Esophagus muscularis mucosa (tissue), 4 donors: ENCODE measurements around the gene OSBPL9. TPM values are rescaled to one million over a fixed set of nuclear protein-coding genes. Genes with fewer than 3 reads are reported as not detected.

Experiments used
- DNase-seq: peaks from one replicate; pipeline ENCODE4 v3.0.0-alpha.2; 2017; ENCODE audit errors: extremely low spot score
- H3K27ac ChIP-seq, 4 donors: fragments of 200-600 bp; sonication (generic); replicated peaks in 1 of 4; 1 replicate in 3 of 4; 2 replicates in 1 of 4; pipeline ENCODE4 v1.5.1; 2016 to 2019; ENCODE audit warnings: mild to moderate bottlenecking in 1 of 4
- H3K27me3 ChIP-seq, 4 donors: fragments of 200-600 bp; sonication (generic); one replicate each; pipeline versions ENCODE4 v1.5.1 to v1.6.0; 2016 to 2019
- H3K36me3 ChIP-seq, 4 donors: fragments of 200-600 bp; sonication (generic); one replicate each; pipeline ENCODE4 v1.5.1; 2016 to 2019
- H3K4me1 ChIP-seq, 4 donors: fragments of 200-600 bp; sonication (generic); one replicate each; pipeline ENCODE4 v1.5.1; 2016 to 2019
- H3K4me3 ChIP-seq, 4 donors: fragments of 200-600 bp; sonication (generic); 1 replicate in 2 of 4; 2 replicates in 2 of 4; pipeline ENCODE4 v1.5.1; 2016 to 2019; ENCODE audit warnings: mild to moderate bottlenecking in 4 of 4, moderate library complexity in 1 of 4
- H3K9me3 ChIP-seq, 4 donors: fragments of 200-600 bp; sonication (generic); 1 replicate in 3 of 4; 2 replicates in 1 of 4; pipeline ENCODE4 v1.5.1; 2016 to 2019
- CTCF ChIP-seq, 3 experiments: fragments of 200-600 bp in 2 of 3; fragments of 450-650 bp in 1 of 3; sonication (generic) in 2 of 3; IDR thresholded peaks; one replicate each; pipeline ENCODE4 v1.5.1; 2017 to 2019; ENCODE audit warnings: antibody characterized with exemption in 3 of 3, mild to moderate bottlenecking in 2 of 3, moderate library complexity in 1 of 3
- EP300 ChIP-seq: sonication (generic); formaldehyde crosslinking; IDR thresholded peaks from one replicate; pipeline ENCODE4 v1.6.1; 2017; ENCODE audit warnings: antibody characterized with exemption
- POLR2A ChIP-seq: fragments of 450-650 bp; IDR thresholded peaks from one replicate; pipeline ENCODE4 v1.6.1; 2017; ENCODE audit warnings: antibody characterized with exemption, moderate library complexity, mild to moderate bottlenecking, low read depth
- POLR2AphosphoS5 ChIP-seq, 2 donors: sonication (generic); formaldehyde crosslinking; IDR thresholded peaks; one replicate each; pipeline ENCODE4 v1.6.1; 2017; ENCODE audit warnings: antibody characterized with exemption in 2 of 2
- WGBS: methylation state at CpG from one replicate; pipeline ENCODE4 v1.1.5; 2018; 5-methylcytosine and 5-hydroxymethylcytosine counted together
- intact Hi-C: fragments of 100-400 bp; cut with DNase I; formaldehyde crosslinking; loops from one replicate; pipeline ENCODE4 v1.15.1; 2023
- total RNA-seq, 4 donors: library from RNA; depleted of rRNA; stranded (reverse); fragments of >200 nt; gene quantifications; one replicate each; pipeline versions ENCODE4 v1.1.0 to v1.2.1, GENCODE V29; 2016

The OSBPL9 gene
- total RNA-seq, 4 donors from 2014 or later = 66.8 to 84.5 (median 75.9) TPM

DNA sequence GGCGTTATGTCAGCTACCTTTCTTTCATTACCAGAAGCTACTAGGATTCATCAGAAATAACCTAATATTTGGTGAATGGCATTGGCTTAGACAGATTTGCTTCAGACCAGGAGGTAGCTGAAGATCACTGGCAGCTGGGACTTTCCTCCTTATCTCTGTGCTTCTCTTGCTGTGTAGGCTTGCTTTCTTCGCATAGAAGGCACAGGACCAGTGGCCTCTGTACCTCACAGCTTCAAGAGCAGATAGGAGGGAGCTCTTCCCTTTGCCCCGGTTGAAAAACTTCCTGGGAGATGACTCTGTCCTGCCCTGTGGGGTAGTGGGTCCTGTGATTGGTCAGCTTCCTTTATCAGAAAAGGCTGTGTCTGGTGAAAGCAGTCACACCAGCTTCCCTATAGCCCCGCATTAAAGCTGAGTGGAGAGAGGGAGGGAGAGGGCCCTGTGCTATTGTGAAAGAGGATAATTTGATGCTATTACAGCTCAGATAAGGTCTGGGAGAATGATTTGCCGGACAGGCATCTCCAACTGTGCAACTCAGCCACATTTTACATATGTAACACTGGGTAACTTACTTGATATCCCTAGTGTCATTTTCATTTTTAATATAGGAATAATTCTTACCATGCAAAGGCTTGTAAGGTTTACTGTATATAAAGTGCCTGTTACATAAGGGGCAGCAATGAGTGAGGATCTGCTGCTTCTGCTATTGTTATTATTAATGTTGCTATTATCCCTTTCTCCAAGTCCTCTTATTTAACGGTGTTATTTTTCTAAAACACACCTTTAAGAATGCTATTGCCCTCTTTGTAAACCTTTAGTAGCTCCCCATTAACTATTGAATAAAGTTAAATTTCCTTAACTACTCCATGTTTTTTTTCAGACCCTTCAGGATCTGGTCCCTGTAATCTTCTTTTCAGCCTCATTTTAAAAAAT lies 31.6 kb downstream of the OSBPL9 start:
- 74% methylated on average over 6 of the region's 6 CpGs for WGBS
- Histone ChIP-seq H3K9me3 (no peaks in the 10 kb centered on the region), H3K27me3 (no peaks in the 10 kb centered on the region), H3K36me3 (peaks cover 0 to under 1% (median 0%) of the 10 kb centered on the region in 4 donors), H3K4me1 (peaks cover 35 to 71% (median 62%) of the 10 kb centered on the region in 4 donors), H3K27ac (peak overlapping the region; percentile 18 to 44 (median 23)), H3K4me3 (no peak overlapping the region)
- TF ChIP-seq POLR2A (no peak), POLR2AphosphoS5 (IDR thresholded peaks at IDR 0.05) (no peak), EP300 (no peak), CTCF (IDR thresholded peaks at IDR 0.05) (no peak)
- peak; percentile 64 for DNase-seq
- intact Hi-C loops = no loop called here

GRCh38 chr1:51649593-51650091 lies 32.8 kb downstream of the OSBPL9 start:
- peak; percentile 53 for DNase-seq
- Histone ChIP-seq H3K4me1 (peaks cover 44 to 71% (median 67%) of the 10 kb centered on the region in 4 donors), H3K27ac (no peak overlapping the region), H3K27me3 (no peaks in the 10 kb centered on the region), H3K4me3 (no peak overlapping the region), H3K9me3 (no peaks in the 10 kb centered on the region), H3K36me3 (peaks cover 0 to 5% (median 2%) of the 10 kb centered on the region in 4 donors)
- WGBS = 84% methylated on average over 4 of the region's 4 CpGs
- TF ChIP-seq POLR2A = no peak
- TF ChIP-seq CTCF (IDR thresholded peaks at IDR 0.05) = no peak
- no peak for TF ChIP-seq POLR2AphosphoS5 (IDR thresholded peaks at IDR 0.05)
- no peak for TF ChIP-seq EP300
- intact Hi-C loops = no loop called here

DNA sequence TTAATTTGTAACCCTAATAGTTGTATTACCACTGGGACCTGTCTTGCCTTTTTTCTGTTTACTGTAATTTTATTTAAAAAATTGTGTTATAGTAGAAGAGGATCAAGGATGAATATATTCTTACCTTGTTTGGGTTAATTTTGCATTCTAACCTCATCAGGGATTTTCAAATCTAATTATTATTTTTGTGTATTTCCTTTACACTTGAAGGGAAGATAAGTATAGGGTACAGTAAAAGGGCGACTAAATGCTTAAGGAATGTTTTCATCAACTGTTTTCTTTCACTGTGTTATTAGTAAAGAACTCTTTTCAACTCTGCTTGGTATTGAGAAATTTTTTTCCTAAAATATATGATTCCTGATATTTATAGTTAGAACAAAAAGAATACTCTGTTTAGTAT lies 33.3 kb downstream of the OSBPL9 start:
- H3K4me1 ChIP-seq = peaks cover 45 to 71% (median 64%) of the 10 kb centered on the region in 4 donors
- no peak overlapping the region for H3K27ac ChIP-seq
- no peak for DNase-seq
- WGBS = 98% methylated on average over 1 of the region's 1 CpG
- H3K27me3 ChIP-seq = no peaks in the 10 kb centered on the region
- H3K36me3 ChIP-seq = peaks cover 0 to 7% (median 4%) of the 10 kb centered on the region in 4 donors
- H3K4me3 ChIP-seq = no peak overlapping the region
- no peaks in the 10 kb centered on the region for H3K9me3 ChIP-seq
- intact Hi-C loops = no loop called here
- TF ChIP-seq EP300 = no peak
- TF ChIP-seq CTCF (IDR thresholded peaks at IDR 0.05) = no peak
- no peak for TF ChIP-seq POLR2AphosphoS5 (IDR thresholded peaks at IDR 0.05)
- TF ChIP-seq POLR2A = no peak

DNA sequence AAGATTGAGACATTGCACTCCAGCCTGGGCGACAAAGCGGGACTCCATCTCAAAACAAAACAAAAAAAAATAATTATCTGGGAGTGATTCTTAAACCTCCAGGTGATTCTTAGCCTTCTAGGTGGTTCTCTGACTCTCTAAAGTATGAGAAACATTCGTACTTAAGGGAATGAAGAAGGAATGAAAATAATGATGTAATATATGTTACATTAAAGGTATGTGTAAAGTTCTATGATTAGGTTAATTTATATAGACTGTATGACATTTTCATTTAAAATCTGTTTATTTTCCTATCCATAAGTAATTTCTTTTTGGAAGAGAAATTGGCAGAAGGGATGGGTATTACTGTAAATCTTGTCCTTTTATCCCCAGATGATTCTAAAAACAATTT lies 34.7 kb downstream of the OSBPL9 start:
- H3K4me1 ChIP-seq = peaks cover 48 to 71% (median 62%) of the 10 kb centered on the region in 4 donors
- no peaks in the 10 kb centered on the region for H3K9me3 ChIP-seq

DNA sequence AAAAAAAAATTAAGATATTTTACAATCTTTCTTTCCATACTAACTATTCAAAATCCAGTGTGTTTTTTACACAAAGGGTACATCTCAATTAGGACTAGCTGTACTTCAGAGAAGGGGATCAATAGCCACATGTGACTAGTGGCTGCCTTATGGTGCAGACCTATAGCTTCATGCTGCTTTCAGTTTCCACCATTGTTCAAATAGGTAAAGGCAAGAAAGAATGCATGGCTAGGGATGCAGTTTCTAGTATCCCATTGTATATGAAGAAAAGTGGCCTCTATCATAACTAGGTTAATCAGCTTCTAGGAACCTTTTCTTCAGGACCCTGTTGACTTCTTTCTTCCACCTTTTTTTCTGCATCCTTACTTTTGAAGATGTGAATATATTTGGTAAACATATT lies 35.7 kb downstream of the OSBPL9 start:
- H3K27ac ChIP-seq = no peak overlapping the region
- H3K9me3 ChIP-seq = no peaks in the 10 kb centered on the region
- peaks cover 48 to 74% (median 62%) of the 10 kb centered on the region in 4 donors for H3K4me1 ChIP-seq
- H3K27me3 ChIP-seq = no peaks in the 10 kb centered on the region
- H3K36me3 ChIP-seq = peaks cover 0 to 16% (median 7%) of the 10 kb centered on the region in 4 donors
- intact Hi-C loops = no loop called here
- no peak overlapping the region for H3K4me3 ChIP-seq
- peak; percentile 17 for DNase-seq
- no peak for TF ChIP-seq POLR2A
- no peak for TF ChIP-seq EP300
- no peak for TF ChIP-seq CTCF (IDR thresholded peaks at IDR 0.05)
- no peak for TF ChIP-seq POLR2AphosphoS5 (IDR thresholded peaks at IDR 0.05)

More for the DNA sequence above, 34.7 kb downstream of the OSBPL9 start:
- H3K4me3 ChIP-seq = no peak overlapping the region
- no peaks in the 10 kb centered on the region for H3K27me3 ChIP-seq
- TF ChIP-seq EP300 (no peak), POLR2A (no peak), POLR2AphosphoS5 (IDR thresholded peaks at IDR 0.05) (no peak)
- intact Hi-C loops = no loop called here
- DNase-seq = no peak
- H3K27ac ChIP-seq = no peak overlapping the region
- peaks cover 0 to 16% (median 7%) of the 10 kb centered on the region in 4 donors for H3K36me3 ChIP-seq
- WGBS = 98% methylated on average over 3 of the region's 3 CpGs
